ENCODE data around the gene SNX30.

DNA sequence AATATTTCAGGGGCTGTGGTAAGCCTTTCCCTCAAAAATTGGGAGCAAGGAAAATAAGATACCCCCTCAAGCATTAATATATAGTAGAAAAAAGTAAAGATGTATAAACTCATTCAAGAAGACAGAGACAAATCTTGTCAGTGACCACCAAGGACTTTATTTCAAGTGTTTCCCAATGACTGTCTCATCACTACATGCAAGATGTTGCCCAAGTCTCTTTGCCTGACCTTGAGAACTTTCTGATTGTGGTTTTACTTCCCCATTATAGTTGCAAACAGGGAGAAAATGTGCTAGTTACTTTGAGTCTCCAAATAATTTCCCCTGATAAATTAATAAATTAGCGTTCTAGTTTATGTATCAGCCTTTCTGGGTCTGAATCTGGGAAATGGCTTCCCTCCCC, 144.1 kb downstream of the SNX30 start:
- TF ChIP-seq ZNF274 (IDR thresholded peaks at IDR 0.05; ENCODE audit: low read depth, low read length) (no peak), SUZ12 (IDR thresholded peaks at IDR 0.05; ENCODE audit: extremely low read depth, insufficient read depth, insufficient read length) (no peak), YY1 (IDR thresholded peaks at IDR 0.05; ENCODE audit: insufficient read depth, insufficient read length) (no peak)
